Naive thymus-derived CD4-positive, alpha-beta T cell (primary cell): ENCODE measurements around the gene TRMT112. TPM values are rescaled to one million over a fixed set of nuclear protein-coding genes. Genes with fewer than 3 reads are reported as not detected.
"Not testable (repeated sequence)": the region's sequence is repeated elsewhere in the genome, so short reads cannot be mapped to it uniquely, and the experiment has no call there.

ENCODE experiments used
- ATAC-seq: fragments of 150-1000 bp; cut with Tn5 transposase; 2 replicates; pipeline ENCODE4 v1.10.0; 2021; ENCODE audit warnings: mild to moderate bottlenecking, moderate library complexity
- CTCF ChIA-PET: fragments of 350-600 bp; sonication (Branson Sonifier 250); formaldehyde crosslinking; loops from one replicate; lab custom pipeline; 2021; ENCODE audit warnings: antibody characterized with exemption; lab: Charles Lee
- POLR2A ChIA-PET: fragments of 350-600 bp; sonication (Branson Sonifier 250); formaldehyde crosslinking; loops from one replicate; lab custom pipeline; 2021; ENCODE audit warnings: antibody characterized with exemption, inconsistent platforms; lab: Charles Lee
- DNase-seq, 9 donors: peaks; one replicate each; pipeline versions ENCODE4 v3.0.0 to v3.0.0-alpha.2; 2020 to 2022; ENCODE audit warnings: mixed read lengths in 1 of 9
- H3K27ac ChIP-seq: one replicate; pipeline ENCODE4 v1.7.0; 2013; ENCODE audit warnings: mild to moderate bottlenecking, low read depth, low read length, moderate library complexity
- H3K27me3 ChIP-seq, 2 donors: one replicate each; pipeline ENCODE4 v1.7.0; 2013; ENCODE audit warnings: low read length in 2 of 2, mild to moderate bottlenecking in 2 of 2, moderate library complexity in 2 of 2; ENCODE audit not compliant: control insufficient read depth in 2 of 2, insufficient read depth in 2 of 2
- H3K36me3 ChIP-seq, 3 experiments: 1 replicate in 2 of 3; 2 replicates in 1 of 3; pipeline ENCODE4 v1.7.0; 2013; ENCODE audit warnings: low read length in 3 of 3, mild to moderate bottlenecking in 3 of 3, moderate library complexity in 1 of 3; ENCODE audit not compliant: insufficient read depth in 3 of 3, control insufficient read depth in 2 of 3
- H3K4me1 ChIP-seq, 2 donors: one replicate each; pipeline ENCODE4 v1.7.0; 2013; ENCODE audit warnings: low read length in 2 of 2, mild to moderate bottlenecking in 2 of 2, moderate library complexity in 1 of 2; ENCODE audit not compliant: control insufficient read depth in 2 of 2, insufficient read depth in 2 of 2
- H3K4me3 ChIP-seq: 2 replicates; pipeline ENCODE4 v1.7.0; 2013; ENCODE audit warnings: mild to moderate bottlenecking, low read length
- H3K9me3 ChIP-seq, 3 experiments: 1 replicate in 2 of 3; 2 replicates in 1 of 3; pipeline ENCODE4 v1.7.0; 2013; ENCODE audit warnings: low read length in 3 of 3; ENCODE audit not compliant: control insufficient read depth in 2 of 3
- H3K27ac Mint-ChIP-seq, 9 donors: one replicate each; pipeline ENCODE4 v1.8.0; 2020 to 2022; ENCODE audit warnings: mixed read lengths in 9 of 9, mild to moderate bottlenecking in 8 of 9, moderate library complexity in 5 of 9, inconsistent platforms in 2 of 9
- H3K27me3 Mint-ChIP-seq, 5 donors: one replicate each; pipeline ENCODE4 v1.8.0; 2021 to 2022; ENCODE audit warnings: mixed read lengths in 5 of 5, mild to moderate bottlenecking in 1 of 5
- H3K36me3 Mint-ChIP-seq, 5 donors: one replicate each; pipeline ENCODE4 v1.8.0; 2020 to 2022; ENCODE audit warnings: mixed read lengths in 5 of 5, mild to moderate bottlenecking in 3 of 5, inconsistent platforms in 1 of 5
- H3K4me1 Mint-ChIP-seq, 7 donors: one replicate each; pipeline ENCODE4 v1.8.0; 2020 to 2022; ENCODE audit warnings: mixed read lengths in 7 of 7, mild to moderate bottlenecking in 3 of 7, inconsistent platforms in 1 of 7
- H3K4me3 Mint-ChIP-seq, 10 donors: one replicate each; pipeline ENCODE4 v1.8.0; 2020 to 2022; ENCODE audit warnings: mild to moderate bottlenecking in 10 of 10, mixed read lengths in 10 of 10, moderate library complexity in 6 of 10, inconsistent platforms in 2 of 10
- H3K9me3 Mint-ChIP-seq, 11 donors: one replicate each; pipeline ENCODE4 v1.8.0; 2020 to 2022; ENCODE audit warnings: mixed read lengths in 11 of 11, mild to moderate bottlenecking in 4 of 11, inconsistent platforms in 1 of 11, moderate library complexity in 1 of 11
- intact Hi-C, 2 donors: fragments of 100-400 bp; cut with micrococcal nuclease; formaldehyde crosslinking; loops; one replicate each; pipeline ENCODE4 v1.15.1; 2023
- polyA plus RNA-seq, 2 donors: library from polyadenylated mRNA; unstranded; fragments of 300-500 nt; fragmentation: Illumina TruSeq; gene quantifications; one replicate each; pipeline ENCODE4 v1.2.3, GENCODE V29; 2021
- total RNA-seq, 6 experiments: library from RNA in 5 of 6; stranded (reverse) in 5 of 6; gene quantifications; 1 replicate in 5 of 6; 2 replicates in 1 of 6; pipeline ENCODE4 v1.2.3 and lab custom pipeline; 2021 to 2026

The TRMT112 gene
- total and polyA plus RNA-seq, 7 experiments from 2014 or later = 90.9 to 613 (median 166) TPM

DNA sequence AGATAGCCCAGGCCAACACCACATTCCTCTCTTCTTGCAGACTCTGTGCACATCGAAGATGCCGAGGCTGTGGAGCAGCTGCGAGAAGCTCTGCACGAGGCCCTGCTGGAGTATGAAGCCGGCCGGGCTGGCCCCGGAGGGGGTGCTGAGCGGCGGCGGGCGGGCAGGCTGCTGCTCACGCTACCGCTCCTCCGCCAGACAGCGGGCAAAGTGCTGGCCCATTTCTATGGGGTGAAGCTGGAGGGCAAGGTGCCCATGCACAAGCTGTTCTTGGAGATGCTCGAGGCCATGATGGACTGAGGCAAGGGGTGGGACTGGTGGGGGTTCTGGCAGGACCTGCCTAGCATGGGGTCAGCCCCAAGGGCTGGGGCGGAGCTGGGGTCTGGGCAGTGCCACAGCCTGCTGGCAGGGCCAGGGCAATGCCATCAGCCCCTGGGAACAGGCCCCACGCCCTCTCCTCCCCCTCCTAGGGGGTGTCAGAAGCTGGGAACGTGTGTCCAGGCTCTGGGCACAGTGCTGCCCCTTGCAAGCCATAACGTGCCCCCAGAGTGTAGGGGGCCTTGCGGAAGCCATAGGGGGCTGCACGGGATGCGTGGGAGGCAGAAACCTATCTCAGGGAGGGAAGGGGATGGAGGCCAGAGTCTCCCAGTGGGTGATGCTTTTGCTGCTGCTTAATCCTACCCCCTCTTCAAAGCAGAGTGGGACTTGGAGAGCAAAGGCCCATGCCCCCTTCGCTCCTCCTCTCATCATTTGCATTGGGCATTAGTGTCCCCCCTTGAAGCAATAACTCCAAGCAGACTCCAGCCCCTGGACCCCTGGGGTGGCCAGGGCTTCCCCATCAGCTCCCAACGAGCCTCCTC is 1.5 kb downstream of the TRMT112 start:
- H3K4me3 Mint-ChIP-seq = peak overlapping the region; percentile 85 to 99 (median 96)
- H3K27ac ChIP-seq = peak overlapping the region; percentile 92
- H3K9me3 ChIP-seq, H3K9me3 Mint-ChIP-seq, H3K4me1 ChIP-seq, DNase-seq, ATAC-seq, H3K4me3 ChIP-seq, H3K27me3 ChIP-seq, H3K27me3 Mint-ChIP-seq: not testable (repeated sequence)
- ChIA-PET POLR2A (interaction anchor here (0.6 to 4.2 kb wide), 10 partner anchors 9 to 1678 kb away, joined by 3 to 45 read pairs (median 13); partner anchors contain the start of genes CATSPERZ, ESRRA, FERMT3 and NUDT22), CTCF (interaction anchor here (1.7 to 2.5 kb wide), 3 partner anchors 15 to 47 kb away, joined by 6 to 18 read pairs (median 13); partner anchors contain the start of gene CATSPERZ)
- peak overlapping the region; percentile 62 to 100 (median 100) for H3K27ac Mint-ChIP-seq
- peaks cover 0 to 20% (median 2%) of the 10 kb centered on the region in 5 donors for H3K36me3 Mint-ChIP-seq
- H3K36me3 ChIP-seq = peaks cover 0 to 34% (median 0%) of the 10 kb centered on the region in 3 experiments
- H3K4me1 Mint-ChIP-seq = peaks cover 30 to 45% (median 33%) of the 10 kb centered on the region in 7 donors
- intact Hi-C loops = loop anchor here (2.0 to 5.0 kb wide), 5 partner anchors 329 to 1541 kb away; partner anchors contain the start of genes CFL1 (in 1 of the 2), MARK2 (in 1 of the 2), OTUB1 (in 1 of the 2) and PCNX3 (in 1 of the 2)

DNA sequence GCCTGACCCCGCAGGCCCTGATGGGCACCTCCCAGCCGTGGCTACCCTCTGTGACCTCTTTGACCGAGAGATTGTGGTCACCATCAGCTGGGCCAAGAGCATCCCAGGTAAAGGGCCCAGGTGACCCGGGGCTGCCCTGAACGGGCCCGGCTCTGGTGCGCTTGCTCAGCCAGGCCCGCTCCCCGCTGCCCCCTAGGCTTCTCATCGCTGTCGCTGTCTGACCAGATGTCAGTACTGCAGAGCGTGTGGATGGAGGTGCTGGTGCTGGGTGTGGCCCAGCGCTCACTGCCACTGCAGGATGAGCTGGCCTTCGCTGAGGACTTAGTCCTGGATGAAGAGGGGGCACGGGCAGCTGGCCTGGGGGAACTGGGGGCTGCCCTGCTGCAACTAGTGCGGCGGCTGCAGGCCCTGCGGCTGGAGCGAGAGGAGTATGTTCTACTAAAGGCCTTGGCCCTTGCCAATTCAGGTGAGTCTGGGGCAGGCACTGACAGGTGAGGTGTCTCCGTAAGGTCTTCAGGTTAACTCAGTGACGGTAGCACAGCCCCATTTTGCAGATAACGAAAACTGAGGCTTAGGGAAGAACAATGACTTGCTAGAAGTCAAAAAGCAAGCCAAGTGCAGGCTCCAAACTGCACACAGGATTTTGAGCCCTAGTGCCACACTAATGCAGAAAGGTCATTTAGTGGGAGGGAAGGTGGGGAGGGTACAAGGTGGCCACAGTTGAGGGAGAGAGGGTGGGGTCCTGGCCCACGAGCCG is 2.4 kb downstream of the TRMT112 start:
- ChIA-PET CTCF (no interaction called here), POLR2A (interaction anchor here (4.2 kb wide), 1 partner anchor 11 kb away, joined by 34 read pairs; the partner anchor contains the start of gene ESRRA)
- H3K36me3 ChIP-seq = peaks cover 0 to 26% (median 0%) of the 10 kb centered on the region in 3 experiments
- peaks cover 26 to 47% (median 34%) of the 10 kb centered on the region in 7 donors for H3K4me1 Mint-ChIP-seq
- H3K27ac ChIP-seq = no peak overlapping the region
- peaks cover 0 to 20% (median 0%) of the 10 kb centered on the region in 5 donors for H3K36me3 Mint-ChIP-seq
- H3K4me3 Mint-ChIP-seq = peak overlapping the region in 5 of 10 donors; percentile 12 to 61 (median 30)
- no peaks in the 10 kb centered on the region for H3K9me3 Mint-ChIP-seq
- DNase-seq (no peak), ATAC-seq (no peak)
- H3K27me3 Mint-ChIP-seq = no peaks in the 10 kb centered on the region
- H3K27me3 ChIP-seq = no peaks in the 10 kb centered on the region
- no peaks in the 10 kb centered on the region for H3K9me3 ChIP-seq
- intact Hi-C loops = loop anchor here (5.0 kb wide), 3 partner anchors 633 to 1542 kb away; partner anchors contain the start of genes CFL1 (in 1 of the 2), PCNX3 (in 1 of the 2) and RTN3 (in 1 of the 2)
- peak overlapping the region in 5 of 9 donors; percentile 10 to 62 (median 42) for H3K27ac Mint-ChIP-seq
- H3K4me3 ChIP-seq = no peak overlapping the region
- peaks cover 7 to 10% of the 10 kb centered on the region in 2 donors for H3K4me1 ChIP-seq

DNA sequence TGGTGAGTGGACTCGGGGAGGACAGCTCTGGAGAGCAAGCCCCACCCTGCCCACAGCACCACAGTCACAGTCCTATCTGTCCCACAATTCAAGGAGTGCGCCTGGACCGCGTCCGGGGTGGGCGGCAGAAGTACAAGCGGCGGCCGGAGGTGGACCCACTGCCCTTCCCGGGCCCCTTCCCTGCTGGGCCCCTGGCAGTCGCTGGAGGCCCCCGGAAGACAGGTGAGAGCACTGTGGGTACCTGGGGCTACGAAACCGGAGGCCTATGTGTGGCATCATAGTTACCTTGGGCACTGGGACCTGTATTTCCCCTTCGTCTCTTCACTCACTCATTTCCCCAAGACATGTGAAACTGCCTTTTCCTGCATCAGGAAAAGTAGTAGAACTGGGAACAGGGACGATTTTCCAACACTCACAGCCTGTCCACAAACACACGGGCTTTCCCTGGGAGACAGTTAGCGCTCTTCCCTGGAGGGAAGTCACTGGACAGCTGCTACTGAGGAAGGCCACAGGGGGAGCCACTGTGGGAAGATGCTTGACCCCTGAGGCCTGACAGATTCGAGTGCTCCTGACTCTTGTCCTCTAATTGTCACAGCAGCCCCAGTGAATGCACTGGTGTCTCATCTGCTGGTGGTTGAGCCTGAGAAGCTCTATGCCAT is 3.1 kb downstream of the TRMT112 start:
- DNase-seq = no peak
- peak overlapping the region in 2 of 9 donors; percentile 43 to 66 for H3K27ac Mint-ChIP-seq

DNA sequence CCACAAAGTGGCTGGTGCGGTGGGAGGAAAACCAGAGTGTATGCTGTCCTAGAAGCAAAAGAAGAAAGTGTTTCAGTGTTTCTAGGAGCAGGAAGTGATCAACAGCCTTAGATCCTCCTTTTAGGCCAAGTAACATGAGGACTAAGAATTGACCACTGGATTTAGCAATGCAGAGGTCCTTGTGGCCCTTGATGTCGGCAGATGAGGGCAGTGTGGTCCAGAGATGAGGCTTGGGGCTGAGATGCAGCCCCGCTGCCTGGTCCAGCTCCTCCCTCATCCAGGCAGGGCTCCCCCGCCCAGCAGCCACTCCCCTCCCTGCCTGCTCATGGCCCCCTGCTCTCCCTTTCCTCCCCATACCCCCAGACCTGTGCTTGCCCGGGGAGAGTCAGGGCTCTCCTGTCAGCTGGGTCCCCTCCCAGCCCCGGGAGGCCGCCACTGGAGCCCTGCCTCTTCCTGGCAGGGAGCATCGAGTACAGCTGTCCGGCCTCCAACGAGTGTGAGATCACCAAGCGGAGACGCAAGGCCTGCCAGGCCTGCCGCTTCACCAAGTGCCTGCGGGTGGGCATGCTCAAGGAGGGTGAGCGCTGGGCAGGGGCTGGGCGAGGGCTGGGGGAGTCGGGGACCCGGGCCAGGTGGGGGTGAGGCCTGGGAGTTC is 3.7 kb downstream of the TRMT112 start:
- POLR2A ChIA-PET = interaction anchor here (1.3 kb wide), 1 partner anchor 72 kb away, joined by 3 read pairs; the partner anchor contains the start of gene FKBP2
- H3K27ac ChIP-seq = no peak overlapping the region
- intact Hi-C loops = no loop called here
- no peak overlapping the region for H3K4me3 ChIP-seq
- ATAC-seq = no peak
- Mint-ChIP-seq H3K36me3 (peaks cover 0 to 15% (median 0%) of the 10 kb centered on the region in 5 donors), H3K27ac (peak overlapping the region in 4 of 9 donors; percentile 14 to 86 (median 77)), H3K4me1 (peaks cover 20 to 36% (median 25%) of the 10 kb centered on the region in 7 donors), H3K9me3 (no peaks in the 10 kb centered on the region), H3K27me3 (no peaks in the 10 kb centered on the region), H3K4me3 (peak overlapping the region in 2 of 10 donors; percentile 16 to 19)
- no peak for DNase-seq
- CTCF ChIA-PET = no interaction called here
- no peaks in the 10 kb centered on the region for H3K9me3 ChIP-seq
- H3K4me1 ChIP-seq = peaks cover 0 to 4% of the 10 kb centered on the region in 2 donors
- H3K27me3 ChIP-seq = no peaks in the 10 kb centered on the region
- peaks cover 0 to 26% (median 0%) of the 10 kb centered on the region in 3 experiments for H3K36me3 ChIP-seq

More for the DNA sequence above, 3.1 kb downstream of the TRMT112 start:
- peaks cover 24 to 41% (median 30%) of the 10 kb centered on the region in 7 donors for H3K4me1 Mint-ChIP-seq
- H3K4me3 Mint-ChIP-seq = no peak overlapping the region
- intact Hi-C loops = no loop called here
- H3K36me3 Mint-ChIP-seq = peaks cover 0 to 19% (median 0%) of the 10 kb centered on the region in 5 donors
- Histone ChIP-seq H3K4me1 (peaks cover 6 to 7% of the 10 kb centered on the region in 2 donors), H3K27me3 (no peaks in the 10 kb centered on the region), H3K9me3 (no peaks in the 10 kb centered on the region), H3K36me3 (peaks cover 0 to 26% (median 0%) of the 10 kb centered on the region in 3 experiments), H3K27ac (no peak overlapping the region), H3K4me3 (no peak overlapping the region)
- H3K9me3 Mint-ChIP-seq = no peaks in the 10 kb centered on the region
- CTCF ChIA-PET = no interaction called here
- no peak for ATAC-seq
- POLR2A ChIA-PET = interaction anchor here (1.3 kb wide), 1 partner anchor 73 kb away, joined by 3 read pairs; the partner anchor contains the start of gene FKBP2
- no peaks in the 10 kb centered on the region for H3K27me3 Mint-ChIP-seq

DNA sequence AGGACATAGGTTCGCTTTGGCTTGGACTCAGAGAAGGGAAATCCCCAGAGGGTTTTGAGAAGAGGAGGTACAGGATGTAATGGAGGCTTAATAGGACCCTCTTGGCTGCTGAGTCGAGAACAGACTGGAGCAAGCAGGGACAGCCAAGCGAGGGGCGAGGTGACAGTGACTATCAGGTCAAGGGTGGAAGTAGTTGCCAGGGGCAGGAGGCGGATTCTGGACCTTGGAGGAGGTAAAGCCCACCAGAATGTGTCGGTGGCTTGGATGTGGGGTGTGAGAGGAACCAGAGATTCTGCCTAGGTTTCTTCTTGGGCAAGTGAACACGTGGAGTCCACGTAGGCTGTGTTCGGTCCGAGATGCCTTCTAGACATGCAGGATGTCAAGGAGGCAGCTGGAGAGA is 4.4 kb downstream of the TRMT112 start:
- Histone ChIP-seq H3K27me3 (no peaks in the 10 kb centered on the region), H3K9me3 (no peaks in the 10 kb centered on the region), H3K36me3 (peaks cover 0 to 26% (median 0%) of the 10 kb centered on the region in 3 experiments), H3K4me3 (no peak overlapping the region), H3K4me1 (peaks cover 0 to 4% of the 10 kb centered on the region in 2 donors), H3K27ac (no peak overlapping the region)
- Mint-ChIP-seq H3K27ac (peak overlapping the region in 8 of 9 donors; percentile 9 to 86 (median 72)), H3K36me3 (peaks cover 0 to 14% (median 0%) of the 10 kb centered on the region in 5 donors), H3K9me3 (no peaks in the 10 kb centered on the region), H3K4me1 (peaks cover 20 to 33% (median 25%) of the 10 kb centered on the region in 7 donors), H3K4me3 (peak overlapping the region in 2 of 10 donors; percentile 16 to 19), H3K27me3 (no peaks in the 10 kb centered on the region)
- CTCF ChIA-PET = no interaction called here
- ATAC-seq = no peak
- POLR2A ChIA-PET = interaction anchor here (1.3 to 1.4 kb wide), 2 partner anchors 72 to 127 kb away, joined by 3 read pairs; partner anchors contain the start of genes FKBP2 and STIP1
- intact Hi-C loops = no loop called here
- no peak for DNase-seq
